MM.1S (cell line): ENCODE results near the gene SDK1.

Experiments
- CTCF ChIP-seq: fragments of 300-600 bp; sonication (generic); IDR thresholded peaks from 2 replicates; pipeline ENCODE4 v1.5.1; 2016; ENCODE audit warnings: antibody characterized with exemption, low read length, mixed read lengths
- EZH2 ChIP-seq: fragments of 300-600 bp; sonication (generic); optimal IDR thresholded peaks from 2 replicates; pipeline ENCODE3; 2017; ENCODE audit warnings: low read depth, mild to moderate bottlenecking, antibody characterized with exemption, low read length, mixed read lengths
- EZH2phosphoT487 ChIP-seq: fragments of 300-600 bp; sonication (generic); IDR thresholded peaks from 2 replicates; pipeline ENCODE4 v1.6.1; 2018; ENCODE audit warnings: antibody characterized with exemption, low read length

DNA sequence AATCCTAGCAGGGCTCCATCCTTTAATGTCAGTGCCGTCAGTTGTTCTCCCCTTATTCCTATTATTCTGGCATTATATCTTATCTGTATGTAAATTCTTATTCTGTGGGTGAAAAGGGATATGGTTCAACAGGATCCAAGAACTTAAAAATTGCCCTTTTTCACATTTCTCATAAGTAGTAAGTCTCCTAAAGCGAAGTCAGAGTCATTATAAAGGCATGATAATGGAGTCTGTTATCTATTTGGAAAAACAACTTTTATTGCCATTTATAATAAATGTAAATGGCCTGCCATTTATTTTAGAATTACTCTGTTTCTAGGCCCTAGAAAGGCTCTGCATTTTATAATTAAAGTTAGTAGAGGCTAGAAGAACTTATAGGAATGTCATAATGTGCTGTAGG lies 31.3 kb downstream of the SDK1 start:
- no peak for TF ChIP-seq CTCF
- TF ChIP-seq EZH2 = no peak
- no peak for TF ChIP-seq EZH2phosphoT487
